HPDE6-E6E7 (cell line): Measurements from ENCODE around the gene KRTAP10-1.

Source experiments
- DNase-seq: peaks from one replicate; pipeline ENCODE4 v3.0.0; 2011; ENCODE audit warnings: missing footprints; ENCODE audit errors: extremely low spot score

The KRTAP10-1 gene

GRCh38 chr21:44516342-44516741 lies 23.7 kb downstream of the KRTAP10-1 start:
- DNase-seq, result no peak

- DNase-seq, result no peak
Measured at GRCh38 chr21:44515359-44516165, 24.4 kb downstream of the KRTAP10-1 start.

- no peak for DNase-seq
Measured at GRCh38 chr21:44514746-44515358, 25.1 kb downstream of the KRTAP10-1 start.

GRCh38 chr21:44514218-44514520 lies 25.8 kb downstream of the KRTAP10-1 start:
- no peak for DNase-seq

- DNase-seq, result no peak
Measured at GRCh38 chr21:44513389-44514217, 26.4 kb downstream of the KRTAP10-1 start.

- DNase-seq, result no peak
Measured at GRCh38 chr21:44512496-44513388, 27.3 kb downstream of the KRTAP10-1 start.

- DNase-seq, result no peak
Measured at GRCh38 chr21:44511938-44512275, 28.1 kb downstream of the KRTAP10-1 start.

- DNase-seq, result no peak
Measured at GRCh38 chr21:44511219-44511937, 28.6 kb downstream of the KRTAP10-1 start.

GRCh38 chr21:44510508-44511218 lies 29.3 kb downstream of the KRTAP10-1 start:
- DNase-seq, result no peak

- no peak for DNase-seq
Measured at GRCh38 chr21:44510109-44510507, 29.9 kb downstream of the KRTAP10-1 start.

GRCh38 chr21:44509539-44509938 lies 30.5 kb downstream of the KRTAP10-1 start:
- no peak for DNase-seq

GRCh38 chr21:44508711-44509445 lies 31.1 kb downstream of the KRTAP10-1 start:
- no peak for DNase-seq

GRCh38 chr21:44508426-44508710 lies 31.6 kb downstream of the KRTAP10-1 start:
- DNase-seq, result no peak

GRCh38 chr21:44507673-44508425 lies 32.1 kb downstream of the KRTAP10-1 start:
- DNase-seq, result no peak

GRCh38 chr21:44506279-44507255 lies 33.4 kb downstream of the KRTAP10-1 start:
- DNase-seq, result no peak

- DNase-seq, result no peak
Measured at GRCh38 chr21:44505673-44506278, 34.2 kb downstream of the KRTAP10-1 start.

GRCh38 chr21:44503901-44504399 lies 36.0 kb downstream of the KRTAP10-1 start:
- DNase-seq, result no peak
